ENCODE measurements around the gene LINGO3. TPM values are rescaled to one million over a fixed set of nuclear protein-coding genes. Genes with fewer than 3 reads are reported as not detected.

The LINGO3 gene
- total and polyA plus RNA-seq, 2 experiments from 2014 or later, result not detected

- 85 to 86% methylated on average over 10 of the region's 10 CpGs for WGBS, 2 experiments (ENCODE audit: low coverage in 1 of 2, low lambda C conversion rate in 2 of 2, missing lambda C conversion rate in 2 of 2)
- Histone ChIP-seq H3K9ac (no peak overlapping the region), H3K4me1 (ENCODE audit: insufficient read depth) (peaks cover 6% of the 10 kb centered on the region; the same call in 1 of the 2 replicates), H3K9me3 (ENCODE audit: low read depth) (no peaks in the 10 kb centered on the region), H3K27me3 (replicated peaks; ENCODE audit: insufficient read depth) (no peaks in the 10 kb centered on the region), H3K4me3 (no peak overlapping the region), H3K27ac (no peak overlapping the region), H3K9me2 (ENCODE audit: insufficient read depth) (no peaks in the 10 kb centered on the region), H3K4me2 (ENCODE audit: unreplicated experiment) (no peak overlapping the region), H3F3A (ENCODE audit: insufficient read depth) (0 out of 2 replicates have a peak, but pooled peaks cover 5% of the 10 kb centered on the region), H3K79me2 (ENCODE audit: insufficient read depth) (peaks cover 91% of the 10 kb centered on the region), H2AFZ (no peak overlapping the region), H3K36me3 (ENCODE audit: low read depth) (no peaks in the 10 kb centered on the region), H4K20me1 (ENCODE audit: insufficient read depth) (no peaks in the 10 kb centered on the region)
- in situ Hi-C loops (cut with MboI), result no loop called here
- DNase-seq, result no peak
- TF ChIP-seq EZH2phosphoT487 (IDR thresholded peaks at IDR 0.05; ENCODE audit: insufficient read depth, low read depth) (no peak), EZH2 (IDR thresholded peaks at IDR 0.05; ENCODE audit: insufficient read depth, poor library complexity, severe bottlenecking) (no peak)
These were observed 22.3 kb upstream of the LINGO3 start for GRCh38 chr19:2330255-2330631.

GRCh38 chr19:2329501-2329916, 21.6 kb upstream of the LINGO3 start:
- peak overlapping the region; percentile 95 for H3K4me3 ChIP-seq
- 48 to 58% methylated on average over 12 to 13 of the region's 13 CpGs for WGBS, 2 experiments (ENCODE audit: low coverage in 1 of 2, low lambda C conversion rate in 2 of 2, missing lambda C conversion rate in 2 of 2)
- H4K20me1 ChIP-seq (ENCODE audit: insufficient read depth), result no peaks in the 10 kb centered on the region
- peak; percentile 25 for DNase-seq
- TF ChIP-seq EZH2 (IDR thresholded peaks at IDR 0.05; ENCODE audit: insufficient read depth, poor library complexity, severe bottlenecking), result no peak
- in situ Hi-C loops (cut with MboI), result no loop called here
- no peaks in the 10 kb centered on the region for H3K9me2 ChIP-seq (ENCODE audit: insufficient read depth)
- H3K9ac ChIP-seq, result peak overlapping the region; percentile 92
- no peaks in the 10 kb centered on the region for H3K36me3 ChIP-seq (ENCODE audit: low read depth)
- H3F3A ChIP-seq (ENCODE audit: insufficient read depth), result no peaks in the 10 kb centered on the region
- no peaks in the 10 kb centered on the region for H3K9me3 ChIP-seq (ENCODE audit: low read depth)
- H2AFZ ChIP-seq, result no peak overlapping the region
- peaks cover 6% of the 10 kb centered on the region; the same call in 1 of the 2 replicates for H3K4me1 ChIP-seq (ENCODE audit: insufficient read depth)
- no peaks in the 10 kb centered on the region for H3K27me3 ChIP-seq (replicated peaks; ENCODE audit: insufficient read depth)
- peak overlapping the region; percentile 96 for H3K4me2 ChIP-seq (ENCODE audit: unreplicated experiment)
- H3K27ac ChIP-seq, result no peak overlapping the region
- peaks cover 93% of the 10 kb centered on the region for H3K79me2 ChIP-seq (ENCODE audit: insufficient read depth)

- no peaks in the 10 kb centered on the region for H3K9me2 ChIP-seq (ENCODE audit: insufficient read depth)
- 3 to 4% methylated on average over 8 to 16 of the region's 16 CpGs for WGBS, 2 experiments (ENCODE audit: low coverage in 1 of 2, low lambda C conversion rate in 2 of 2, missing lambda C conversion rate in 2 of 2)
- peak; percentile 45 for DNase-seq
- TF ChIP-seq EZH2phosphoT487 (IDR thresholded peaks at IDR 0.05; ENCODE audit: insufficient read depth, low read depth) (no peak), EZH2 (IDR thresholded peaks at IDR 0.05; ENCODE audit: insufficient read depth, poor library complexity, severe bottlenecking) (no peak)
- peaks cover 6% of the 10 kb centered on the region; the same call in 1 of the 2 replicates for H3K4me1 ChIP-seq (ENCODE audit: insufficient read depth)
- peaks cover 93% of the 10 kb centered on the region for H3K79me2 ChIP-seq (ENCODE audit: insufficient read depth)
- H3K4me3 ChIP-seq, result peak overlapping the region; percentile 95
- no peaks in the 10 kb centered on the region for H3K9me3 ChIP-seq (ENCODE audit: low read depth)
- no peaks in the 10 kb centered on the region for H3K27me3 ChIP-seq (replicated peaks; ENCODE audit: insufficient read depth)
- H3K36me3 ChIP-seq (ENCODE audit: low read depth), result no peaks in the 10 kb centered on the region
- H3F3A ChIP-seq (ENCODE audit: insufficient read depth), result no peaks in the 10 kb centered on the region
- H2AFZ ChIP-seq, result peak overlapping the region; percentile 92; the same call in 1 of the 2 replicates
- H4K20me1 ChIP-seq (ENCODE audit: insufficient read depth), result no peaks in the 10 kb centered on the region
- peak overlapping the region; percentile 77 for H3K27ac ChIP-seq
- H3K9ac ChIP-seq, result peak overlapping the region; percentile 92
- in situ Hi-C loops (cut with MboI), result no loop called here
- H3K4me2 ChIP-seq (ENCODE audit: unreplicated experiment), result peak overlapping the region; percentile 96
These were observed 21.2 kb upstream of the LINGO3 start for GRCh38 chr19:2329149-2329478.

- WGBS, 2 experiments (ENCODE audit: low coverage in 1 of 2, low lambda C conversion rate in 2 of 2, missing lambda C conversion rate in 2 of 2), result 1% methylated on average over 71 to 79 of the region's 89 CpGs
- no peaks in the 10 kb centered on the region for H3F3A ChIP-seq (ENCODE audit: insufficient read depth)
- H2AFZ ChIP-seq, result peak within 1 kb of the TSS; percentile 92
- peak within 1 kb of the TSS; percentile 92 for H3K9ac ChIP-seq
- H3K9me3 ChIP-seq (ENCODE audit: low read depth), result no peaks in the 10 kb centered on the region
- H3K36me3 ChIP-seq (ENCODE audit: low read depth), result no peaks in the 10 kb centered on the region
- H3K9me2 ChIP-seq (ENCODE audit: insufficient read depth), result no peaks in the 10 kb centered on the region
- no peaks in the 10 kb centered on the region for H4K20me1 ChIP-seq (ENCODE audit: insufficient read depth)
- in situ Hi-C loops (cut with MboI), result no loop called here
- peak within 1 kb of the TSS; percentile 77 for H3K27ac ChIP-seq
- no peaks in the 10 kb centered on the region for H3K27me3 ChIP-seq (replicated peaks; ENCODE audit: insufficient read depth)
- H3K4me2 ChIP-seq (ENCODE audit: unreplicated experiment), result peak within 1 kb of the TSS; percentile 96
- peak; percentile 96 for DNase-seq
- H3K4me3 ChIP-seq, result peak within 1 kb of the TSS; percentile 95
- peaks cover 88% of the 10 kb centered on the region for H3K79me2 ChIP-seq (ENCODE audit: insufficient read depth)
- TF ChIP-seq EZH2phosphoT487 (IDR thresholded peaks at IDR 0.05; ENCODE audit: insufficient read depth, low read depth) (no peak), EZH2 (IDR thresholded peaks at IDR 0.05; ENCODE audit: insufficient read depth, poor library complexity, severe bottlenecking) (no peak)
- peaks cover 6% of the 10 kb centered on the region; the same call in 1 of the 2 replicates for H3K4me1 ChIP-seq (ENCODE audit: insufficient read depth)
These were observed 20.6 kb upstream of the LINGO3 start, which contains the start of the genes LSM7 and SPPL2B for GRCh38 chr19:2328401-2329148. Gene LSM7 (minus strand): TSS chr19:2328586. CDS start chr19:2328566, 20 bp downstream. Gene SPPL2B (plus strand): TSS chr19:2328684. CDS start chr19:2328710, 26 bp downstream.
